Sigmoid colon (tissue), 4 donors: ENCODE measurements around the gene GET3.

Experiments
- CTCF ChIP-seq, 4 experiments: fragments of 450-650 bp in 3 of 4; fragments of 200-600 bp in 1 of 4; IDR thresholded peaks; one replicate each; pipeline ENCODE4 v1.5.1; 2016 to 2019; ENCODE audit warnings: antibody characterized with exemption in 4 of 4, mild to moderate bottlenecking in 3 of 4, moderate library complexity in 2 of 4
- POLR2A ChIP-seq, 2 donors: fragments of 450-650 bp; IDR thresholded peaks; one replicate each; pipeline ENCODE4 v1.6.1; 2016; ENCODE audit warnings: antibody characterized with exemption in 2 of 2, mild to moderate bottlenecking in 2 of 2, moderate library complexity in 2 of 2
- POLR2AphosphoS5 ChIP-seq, 4 donors: sonication (generic); formaldehyde crosslinking; IDR thresholded peaks; one replicate each; pipeline ENCODE4 v1.6.1; 2017; ENCODE audit warnings: antibody characterized with exemption in 4 of 4

- TF ChIP-seq CTCF (IDR thresholded peaks at IDR 0.05) (no peak), POLR2AphosphoS5 (IDR thresholded peaks at IDR 0.05) (no peak), POLR2A (IDR thresholded peaks at IDR 0.05) (no peak)
Observed at GRCh38 chr19:12797141-12797587, 59.9 kb downstream of the GET3 start.
